ENCODE data around the gene KCNAB3.

KCNAB3 gene

GRCh38 chr17:7971651-7972050, 42.0 kb upstream of the KCNAB3 start:
- no peak overlapping the region for H3K4me3 ChIP-seq (ENCODE audit: low read depth, low read length)
- TF ChIP-seq CTCF (IDR thresholded peaks at IDR 0.05; ENCODE audit: low read depth, low read length), result no peak
- no peak for DNase-seq
- no peaks in the 10 kb centered on the region for H3K36me3 ChIP-seq
- no peaks in the 10 kb centered on the region for H3K27me3 ChIP-seq (ENCODE audit: insufficient read depth, low read depth, severe bottlenecking)
- H3K27ac ChIP-seq, result no peak overlapping the region
- H3K9me3 ChIP-seq (ENCODE audit: severe bottlenecking), result peaks cover 16% of the 10 kb centered on the region

GRCh38 chr17:7969433-7969832, 39.8 kb upstream of the KCNAB3 start:
- no peak overlapping the region for H3K27ac ChIP-seq
- H3K27me3 ChIP-seq (ENCODE audit: insufficient read depth, low read depth, severe bottlenecking), result no peaks in the 10 kb centered on the region
- H3K36me3 ChIP-seq, result no peaks in the 10 kb centered on the region
- TF ChIP-seq CTCF (IDR thresholded peaks at IDR 0.05; ENCODE audit: low read depth, low read length), result no peak
- DNase-seq, result no peak
- peaks cover 7% of the 10 kb centered on the region for H3K9me3 ChIP-seq (ENCODE audit: severe bottlenecking)
- no peak overlapping the region for H3K4me3 ChIP-seq (ENCODE audit: low read depth, low read length)

- Histone ChIP-seq H3K27ac (no peak overlapping the region), H3K4me3 (ENCODE audit: low read depth, low read length) (no peak overlapping the region), H3K9me3 (ENCODE audit: severe bottlenecking) (no peaks in the 10 kb centered on the region), H3K27me3 (ENCODE audit: insufficient read depth, low read depth, severe bottlenecking) (no peaks in the 10 kb centered on the region), H3K36me3 (no peaks in the 10 kb centered on the region)
- TF ChIP-seq CTCF (IDR thresholded peaks at IDR 0.05; ENCODE audit: low read depth, low read length), result no peak
- DNase-seq, result no peak
These were observed 38.1 kb upstream of the KCNAB3 start for GRCh38 chr17:7967751-7968150.

- no peak for DNase-seq
- Histone ChIP-seq H3K36me3 (no peaks in the 10 kb centered on the region), H3K9me3 (ENCODE audit: severe bottlenecking) (no peaks in the 10 kb centered on the region), H3K27ac (no peak overlapping the region), H3K27me3 (ENCODE audit: insufficient read depth, low read depth, severe bottlenecking) (no peaks in the 10 kb centered on the region), H3K4me3 (ENCODE audit: low read depth, low read length) (no peak overlapping the region)
- TF ChIP-seq CTCF (IDR thresholded peaks at IDR 0.05; ENCODE audit: low read depth, low read length), result no peak
These were observed 31.8 kb upstream of the KCNAB3 start for GRCh38 chr17:7961421-7961820.

GRCh38 chr17:7959503-7960253, 30.0 kb upstream of the KCNAB3 start:
- no peaks in the 10 kb centered on the region for H3K36me3 ChIP-seq
- no peak overlapping the region for H3K4me3 ChIP-seq (ENCODE audit: low read depth, low read length)
- no peak for DNase-seq
- no peaks in the 10 kb centered on the region for H3K27me3 ChIP-seq (ENCODE audit: insufficient read depth, low read depth, severe bottlenecking)
- H3K9me3 ChIP-seq (ENCODE audit: severe bottlenecking), result no peaks in the 10 kb centered on the region
- no peak for TF ChIP-seq CTCF (IDR thresholded peaks at IDR 0.05; ENCODE audit: low read depth, low read length)
- no peak overlapping the region for H3K27ac ChIP-seq
